Measurements from ENCODE around the gene NHERF1.

NHERF1 gene

GRCh38 chr17:74730491-74731346 is 17.7 kb upstream of the NHERF1 start:
- intact Hi-C loops (cut with DNase I): no loop called here
- no peak for DNase-seq

GRCh38 chr17:74731347-74731605 is 17.2 kb upstream of the NHERF1 start:
- DNase-seq: no peak
- intact Hi-C loops (cut with DNase I): no loop called here

- no peak for DNase-seq
- intact Hi-C loops (cut with DNase I): no loop called here
Observed at GRCh38 chr17:74732042-74732867, 16.2 kb upstream of the NHERF1 start.

- DNase-seq: no peak
- intact Hi-C loops (cut with DNase I): no loop called here
Observed at GRCh38 chr17:74733365-74734122, 14.9 kb upstream of the NHERF1 start.

- intact Hi-C loops (cut with DNase I): no loop called here
- no peak for DNase-seq
Observed at GRCh38 chr17:74734256-74734655, 14.2 kb upstream of the NHERF1 start.

- intact Hi-C loops (cut with DNase I): no loop called here
- peak in 1 of 42 donors; percentile 35 for DNase-seq
Observed at GRCh38 chr17:74736513-74737298, 11.7 kb upstream of the NHERF1 start, which contains the start of gene RAB37. Gene RAB37, plus strand, starts transcription at chr17:74737256. Its CDS starts 17 bp downstream, at chr17:74737273.

GRCh38 chr17:74737299-74738050 is 11.0 kb upstream of the NHERF1 start:
- intact Hi-C loops (cut with DNase I): no loop called here
- DNase-seq: no peak

- intact Hi-C loops (cut with DNase I): no loop called here
- DNase-seq: no peak
Observed at GRCh38 chr17:74738051-74738996, 10.1 kb upstream of the NHERF1 start.

GRCh38 chr17:74739227-74739831 is 9.1 kb upstream of the NHERF1 start:
- no peak for DNase-seq
- intact Hi-C loops (cut with DNase I): no loop called here

GRCh38 chr17:74740173-74740572 is 8.3 kb upstream of the NHERF1 start:
- intact Hi-C loops (cut with DNase I): no loop called here
- no peak for DNase-seq

GRCh38 chr17:74740641-74741387 is 7.6 kb upstream of the NHERF1 start:
- no peak for DNase-seq
- intact Hi-C loops (cut with DNase I): no loop called here

- DNase-seq: no peak
- intact Hi-C loops (cut with DNase I): no loop called here
Observed at GRCh38 chr17:74742153-74742515, 6.3 kb upstream of the NHERF1 start.

- no peak for DNase-seq
- intact Hi-C loops (cut with DNase I): no loop called here
Observed at GRCh38 chr17:74742978-74743545, 5.4 kb upstream of the NHERF1 start.

GRCh38 chr17:74743755-74744154 is 4.7 kb upstream of the NHERF1 start:
- intact Hi-C loops (cut with DNase I): loop anchor here (2.0 kb wide), 2 partner anchors 27 to 121 kb away; no protein-coding TSS in a partner anchor
- DNase-seq: no peak

- intact Hi-C loops (cut with DNase I): loop anchor here (2.0 kb wide), 2 partner anchors 26 to 120 kb away; no protein-coding TSS in a partner anchor
- DNase-seq: no peak
Observed at GRCh38 chr17:74744349-74744713, 4.1 kb upstream of the NHERF1 start.
